Liver (tissue), 3 donors: Measurements from ENCODE around the gene PTPRD.

Source experiments
- ATF3 ChIP-seq: IDR thresholded peaks from 2 replicates; pipeline ENCODE4 v1.6.1; 2016; ENCODE audit warnings: antibody characterized with exemption
- CTCF ChIP-seq: fragments of 150-350 bp; IDR thresholded peaks from 2 replicates; pipeline ENCODE4 v1.5.1; 2017; ENCODE audit warnings: improper control_type of control experiment, low read depth, low read length; ENCODE audit not compliant: missing input control
- EGR1 ChIP-seq, 2 donors: IDR thresholded peaks; 2 replicates each; pipeline ENCODE4 v1.6.1; 2016 to 2018; ENCODE audit warnings: antibody characterized with exemption in 2 of 2, low read depth in 2 of 2
- FOXA1 ChIP-seq: IDR thresholded peaks from 2 replicates; pipeline ENCODE4 v1.6.1; 2016; ENCODE audit warnings: antibody characterized with exemption
- JUND ChIP-seq, 2 donors: IDR thresholded peaks; 2 replicates each; pipeline ENCODE4 v1.6.1; 2016; ENCODE audit warnings: antibody characterized with exemption in 2 of 2
- MAX ChIP-seq: IDR thresholded peaks from 2 replicates; pipeline ENCODE4 v1.6.1; 2016; ENCODE audit warnings: antibody characterized with exemption
- RAD21 ChIP-seq, 2 donors: IDR thresholded peaks; 2 replicates each; pipeline ENCODE4 v1.6.1; 2016; ENCODE audit warnings: antibody characterized with exemption in 2 of 2, mild to moderate bottlenecking in 2 of 2
- REST ChIP-seq: IDR thresholded peaks from 2 replicates; pipeline ENCODE4 v1.6.1; 2016; ENCODE audit warnings: antibody characterized with exemption, mild to moderate bottlenecking
- YY1 ChIP-seq: IDR thresholded peaks from 2 replicates; pipeline ENCODE4 v1.6.1; 2016; ENCODE audit warnings: antibody characterized with exemption, mild to moderate bottlenecking
- donor health status: healthy.
- donor health status: healthy.

GRCh38 chr9:10026443-10026984 is 586.3 kb downstream of the PTPRD start:
- no peak for TF ChIP-seq REST
- TF ChIP-seq MAX = no peak
- no peak for TF ChIP-seq CTCF
- no peak for TF ChIP-seq FOXA1
- TF ChIP-seq RAD21 (IDR thresholded peaks at IDR 0.05) = no peak
- no peak for TF ChIP-seq JUND (IDR thresholded peaks at IDR 0.05)
- no peak for TF ChIP-seq EGR1 (IDR thresholded peaks at IDR 0.05; ENCODE audit: low read depth in 2 of 2)
- TF ChIP-seq ATF3 = no peak
- no peak for TF ChIP-seq YY1
